ENCODE results near the gene IRS1. TPM values are rescaled to one million over a fixed set of nuclear protein-coding genes. Genes with fewer than 3 reads are reported as not detected.

The IRS1 gene
- total RNA-seq, 1 experiment from 2014 or later: 15.0 TPM

DNA sequence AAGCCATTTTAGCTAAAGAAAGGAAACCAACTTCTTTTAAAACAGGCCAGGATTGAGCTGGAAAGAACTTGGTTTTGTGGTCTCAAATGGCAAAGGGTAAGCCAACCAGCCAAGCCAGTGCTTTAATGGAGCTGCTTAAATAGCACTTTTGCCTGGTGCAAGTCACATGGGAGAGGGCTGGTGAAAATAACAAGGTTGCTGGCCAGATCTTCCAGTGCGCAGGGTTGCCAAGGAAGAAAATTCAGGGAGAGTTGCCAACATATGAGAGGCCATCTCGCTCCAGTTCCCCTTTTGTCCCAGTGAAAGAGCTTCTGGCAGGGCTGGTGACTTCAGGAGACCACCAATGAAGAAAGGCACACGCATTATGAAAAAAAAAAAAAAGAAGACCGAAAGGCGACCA, 57.3 kb downstream of the IRS1 start:
- Histone ChIP-seq H3K79me1 (ENCODE audit: insufficient read depth, low read depth, low read length, poor library complexity, severe bottlenecking) (peaks cover 5% of the 10 kb centered on the region), H2BK15ac (ENCODE audit: low read depth, low read length) (no peak overlapping the region), H3K79me2 (ENCODE audit: insufficient read depth, low read length) (no peaks in the 10 kb centered on the region), H4K5ac (ENCODE audit: insufficient read length, low read depth, low read length) (no peak overlapping the region), H4K91ac (ENCODE audit: insufficient read length, low read depth, low read length) (no peak overlapping the region), H3K4me1 (ENCODE audit: insufficient read depth, low read length) (peaks cover 12% of the 10 kb centered on the region), H2BK120ac (ENCODE audit: low read depth, low read length, poor library complexity, severe bottlenecking) (no peak overlapping the region), H2AFZ (ENCODE audit: low read length) (no peak overlapping the region), H3T11ph (ENCODE audit: low read length) (no peak overlapping the region), H3K23me2 (ENCODE audit: insufficient read length, low read depth, low read length, poor library complexity, severe bottlenecking) (no peaks in the 10 kb centered on the region), H3K18ac (ENCODE audit: insufficient read length, low read depth, low read length) (no peak overlapping the region), H3K9ac (ENCODE audit: extremely low read depth, insufficient read length, low read length) (no peak overlapping the region), H2AK5ac (ENCODE audit: insufficient read length, low read length) (no peak overlapping the region), H2BK20ac (ENCODE audit: low read depth, low read length, poor library complexity, severe bottlenecking) (no peak overlapping the region), H3K4me2 (ENCODE audit: insufficient read depth, insufficient read length, low read length) (no peak overlapping the region), H3K9me3 (ENCODE audit: control insufficient read depth, low read depth, low read length) (no peaks in the 10 kb centered on the region), H3K4ac (ENCODE audit: low read depth, low read length) (no peak overlapping the region), H3K14ac (ENCODE audit: insufficient read depth, low read length) (no peak overlapping the region), H3K56ac (ENCODE audit: insufficient read length, low read depth, low read length) (no peak overlapping the region), H4K8ac (replicated peaks; ENCODE audit: insufficient read length, low read depth, low read length) (no peak overlapping the region), H3K23ac (ENCODE audit: insufficient read length, low read depth, low read length) (no peak overlapping the region), H3K27ac (ENCODE audit: insufficient read length, low read depth, low read length) (no peak overlapping the region), H3K27me3 (ENCODE audit: insufficient read depth, low read length) (no peaks in the 10 kb centered on the region), H4K20me1 (ENCODE audit: control insufficient read depth, insufficient read depth, insufficient read length) (no peaks in the 10 kb centered on the region), H2BK5ac (ENCODE audit: insufficient read length, low read length) (no peak overlapping the region), H2BK12ac (ENCODE audit: insufficient read length, low read depth, low read length) (no peak overlapping the region)
- Mint-ChIP-seq H3K9me3 (no peaks in the 10 kb centered on the region), H3K27me3 (ENCODE audit: low read depth) (no peaks in the 10 kb centered on the region), H3K36me3 (ENCODE audit: insufficient read depth in 1 of 3, low read depth in 3 of 3) (peaks cover 3 to 9% (median 3%) of the 10 kb centered on the region in 3 experiments; a peak in 6 of 7 replicates), H3K4me3 (no peak overlapping the region), H3K27ac (peak overlapping the region; percentile 78 to 85 (median 83); a peak in 6 of 7 replicates), H3K4me1 (peaks cover 26 to 29% of the 10 kb centered on the region in 2 experiments)
- DNase-seq: no peak
- TF ChIP-seq, protein P1, sequence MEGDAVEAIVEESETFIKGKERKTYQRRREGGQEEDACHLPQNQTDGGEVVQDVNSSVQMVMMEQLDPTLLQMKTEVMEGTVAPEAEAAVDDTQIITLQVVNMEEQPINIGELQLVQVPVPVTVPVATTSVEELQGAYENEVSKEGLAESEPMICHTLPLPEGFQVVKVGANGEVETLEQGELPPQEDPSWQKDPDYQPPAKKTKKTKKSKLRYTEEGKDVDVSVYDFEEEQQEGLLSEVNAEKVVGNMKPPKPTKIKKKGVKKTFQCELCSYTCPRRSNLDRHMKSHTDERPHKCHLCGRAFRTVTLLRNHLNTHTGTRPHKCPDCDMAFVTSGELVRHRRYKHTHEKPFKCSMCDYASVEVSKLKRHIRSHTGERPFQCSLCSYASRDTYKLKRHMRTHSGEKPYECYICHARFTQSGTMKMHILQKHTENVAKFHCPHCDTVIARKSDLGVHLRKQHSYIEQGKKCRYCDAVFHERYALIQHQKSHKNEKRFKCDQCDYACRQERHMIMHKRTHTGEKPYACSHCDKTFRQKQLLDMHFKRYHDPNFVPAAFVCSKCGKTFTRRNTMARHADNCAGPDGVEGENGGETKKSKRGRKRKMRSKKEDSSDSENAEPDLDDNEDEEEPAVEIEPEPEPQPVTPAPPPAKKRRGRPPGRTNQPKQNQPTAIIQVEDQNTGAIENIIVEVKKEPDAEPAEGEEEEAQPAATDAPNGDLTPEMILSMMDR (conservative IDR thresholded peaks at IDR 0.05): no peak
- WGBS (ENCODE audit: extremely low coverage, insufficient read length, low lambda C conversion rate): no CpG with 5 or more reads among the region's 5 CpGs

Data from H9 (cell line).